ENCODE measurements around the gene LINGO1.

Gene LINGO1

DNA sequence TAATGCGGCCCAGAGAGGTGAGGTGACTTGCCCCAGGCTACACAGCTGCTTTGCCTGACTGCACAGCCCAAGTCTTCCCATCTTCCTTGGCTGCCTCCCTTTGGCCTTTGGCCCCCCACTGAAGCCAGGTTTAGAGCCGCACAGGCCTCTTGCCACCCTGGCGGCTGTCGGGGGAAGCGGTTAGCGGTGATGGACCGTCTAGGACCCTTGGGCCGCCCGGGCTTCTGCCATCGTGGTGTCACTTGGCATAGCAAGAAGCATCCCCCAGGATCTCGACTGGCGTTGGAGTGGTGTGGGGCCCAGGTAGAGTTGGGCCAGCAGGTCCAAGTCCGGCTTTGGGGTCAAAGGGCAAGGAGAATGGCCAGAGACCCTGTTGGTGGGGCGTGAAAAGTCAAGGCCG, 61.0 kb downstream of the LINGO1 start:
- DNase-seq (ENCODE audit: low read depth), result no peak

- DNase-seq (ENCODE audit: low read depth), result no peak
Observed at GRCh38 chr15:77571181-77571580, 61.5 kb downstream of the LINGO1 start.

DNA sequence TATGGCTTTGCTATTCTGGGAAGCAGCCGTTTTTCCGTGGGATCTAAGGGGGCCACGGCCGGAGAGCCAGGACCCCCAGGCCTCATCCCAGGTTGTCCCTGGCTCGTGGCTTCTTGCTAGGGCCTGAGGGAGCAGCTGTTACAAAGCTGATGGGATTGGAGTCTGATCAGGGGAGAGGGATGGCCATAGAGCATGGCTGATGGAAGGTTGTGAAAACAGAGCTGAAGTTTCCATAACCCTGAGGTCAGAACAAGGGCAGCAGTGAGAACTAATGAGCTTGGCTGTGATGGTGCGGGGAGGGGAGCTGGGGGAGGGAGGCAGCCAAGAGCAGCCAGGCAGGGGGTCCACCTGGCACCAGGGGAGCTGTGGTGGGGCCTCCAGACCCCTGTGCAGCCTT, 63.0 kb downstream of the LINGO1 start:
- DNase-seq (ENCODE audit: low read depth), result no peak

DNA sequence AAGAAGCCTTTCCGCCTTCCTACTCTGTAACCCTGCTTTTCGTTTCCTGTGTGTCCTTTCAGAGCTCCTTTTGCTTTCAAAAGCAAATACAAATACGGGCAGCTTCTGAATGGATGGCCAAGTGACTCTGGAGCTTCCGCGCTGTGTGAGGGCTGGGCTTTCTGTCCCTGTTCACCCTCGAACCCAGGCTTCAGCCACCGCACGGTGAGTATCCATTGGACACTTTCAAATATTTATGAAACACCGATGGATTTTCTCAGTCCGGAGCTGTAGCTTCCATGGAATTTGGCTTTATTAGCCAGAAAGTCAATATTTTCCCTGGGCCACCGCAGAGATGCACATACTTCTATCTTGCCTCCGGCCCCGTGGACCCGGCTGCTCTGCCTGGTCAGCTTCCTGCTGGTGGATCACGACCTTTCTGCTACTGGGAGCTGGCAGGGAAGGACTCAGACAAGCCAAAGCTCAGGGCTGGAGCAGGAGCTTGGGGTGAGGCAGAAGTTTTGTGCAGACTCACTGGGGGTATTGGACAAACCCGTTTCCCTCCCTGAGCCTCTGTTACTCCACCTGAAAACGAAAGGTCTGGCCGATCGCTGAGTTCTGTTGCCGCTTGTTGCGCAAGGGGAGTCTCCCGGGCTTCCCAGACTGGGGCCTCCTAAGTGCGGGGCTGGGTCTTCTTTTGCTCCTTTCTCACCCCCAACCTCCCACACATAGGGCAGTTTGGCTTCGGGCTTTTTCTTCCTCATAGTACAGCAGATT, 63.6 kb downstream of the LINGO1 start:
- no peak for DNase-seq (ENCODE audit: low read depth)

DNA sequence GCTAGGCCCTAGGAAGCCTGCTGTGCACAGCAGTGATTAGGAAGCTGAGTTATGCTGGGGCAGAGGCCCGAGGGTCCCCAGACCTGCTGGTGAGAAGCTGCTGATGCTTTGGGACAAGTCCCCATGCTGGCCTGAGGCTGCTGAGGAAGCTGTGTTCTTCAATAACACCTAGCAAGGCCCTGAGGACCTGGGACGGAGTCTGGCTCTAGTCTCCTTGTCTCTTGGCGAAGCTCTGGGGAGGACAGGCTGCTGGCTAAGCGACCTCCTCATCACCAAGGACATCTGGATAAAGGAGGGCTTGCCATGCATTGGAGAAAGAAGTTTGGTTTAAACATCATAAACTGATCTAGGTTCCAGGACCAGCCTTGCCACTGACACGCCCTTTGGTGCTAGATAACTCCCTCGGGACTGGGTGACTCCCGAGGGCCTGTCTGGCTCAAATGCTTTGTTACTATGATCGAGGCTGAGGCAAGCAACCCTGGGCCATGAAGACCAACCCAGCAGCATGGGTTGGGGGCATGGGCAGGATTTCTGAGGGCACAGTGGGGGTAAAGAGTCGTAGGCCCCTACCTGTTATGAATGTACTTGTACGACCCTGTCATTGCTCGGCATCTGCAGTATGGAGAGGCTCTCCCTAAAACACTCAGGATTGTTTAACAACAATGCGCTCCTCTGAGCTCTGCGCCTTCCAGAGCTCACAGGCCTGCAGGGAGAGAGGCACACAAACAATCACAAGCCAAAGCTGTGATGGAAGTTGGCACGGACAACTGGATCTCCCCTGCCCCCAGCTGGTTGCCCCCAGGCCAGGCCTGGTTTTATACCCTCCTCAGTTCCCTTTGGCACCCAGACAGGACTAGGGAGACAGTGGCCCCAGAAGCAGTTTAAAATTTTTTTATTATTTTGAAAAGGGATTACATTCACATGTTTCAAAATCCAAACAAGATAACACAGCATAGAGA, 64.4 kb downstream of the LINGO1 start:
- DNase-seq (ENCODE audit: low read depth), result no peak

DNA sequence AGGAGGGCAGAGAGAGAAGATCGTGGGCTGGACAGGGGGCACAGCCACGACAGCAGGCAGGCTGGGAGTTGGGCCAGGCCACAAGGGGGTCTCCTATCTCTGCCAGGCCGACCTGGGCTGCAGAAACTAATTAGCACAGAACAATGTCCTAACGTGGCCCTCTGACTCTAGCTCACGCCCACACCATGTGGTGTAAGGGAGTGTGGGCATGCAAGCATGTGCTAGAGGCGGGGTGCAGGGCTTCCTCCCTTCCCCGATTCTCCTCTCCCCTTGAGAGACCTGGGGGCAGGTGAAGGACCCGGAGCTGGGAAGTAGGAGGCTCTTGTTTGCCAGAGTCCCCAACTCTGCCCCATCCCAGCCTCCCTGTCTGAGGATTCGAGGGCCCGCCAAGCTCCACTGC, 65.5 kb downstream of the LINGO1 start:
- DNase-seq (ENCODE audit: low read depth), result no peak

DNA sequence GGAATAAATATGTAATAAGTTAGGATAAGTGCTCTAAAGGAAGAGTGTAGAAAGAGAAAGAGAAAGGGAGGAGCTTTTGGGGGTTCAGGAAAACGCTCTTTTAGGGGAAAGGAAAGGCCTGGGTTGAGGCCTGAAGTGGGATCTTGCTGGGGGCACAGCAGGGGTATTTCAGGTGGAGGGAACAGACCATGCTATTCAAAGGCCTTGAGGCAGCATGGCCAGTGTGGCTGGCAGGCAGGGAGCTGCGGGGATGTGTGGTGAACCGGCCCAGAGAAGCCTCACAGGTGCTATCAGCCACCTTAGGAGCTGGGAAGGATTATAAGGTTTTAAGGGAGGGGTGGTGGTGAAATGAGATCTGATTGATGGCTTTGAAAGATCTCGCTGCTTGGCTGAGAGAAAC, 66.6 kb downstream of the LINGO1 start:
- DNase-seq (ENCODE audit: low read depth), result no peak

DNA sequence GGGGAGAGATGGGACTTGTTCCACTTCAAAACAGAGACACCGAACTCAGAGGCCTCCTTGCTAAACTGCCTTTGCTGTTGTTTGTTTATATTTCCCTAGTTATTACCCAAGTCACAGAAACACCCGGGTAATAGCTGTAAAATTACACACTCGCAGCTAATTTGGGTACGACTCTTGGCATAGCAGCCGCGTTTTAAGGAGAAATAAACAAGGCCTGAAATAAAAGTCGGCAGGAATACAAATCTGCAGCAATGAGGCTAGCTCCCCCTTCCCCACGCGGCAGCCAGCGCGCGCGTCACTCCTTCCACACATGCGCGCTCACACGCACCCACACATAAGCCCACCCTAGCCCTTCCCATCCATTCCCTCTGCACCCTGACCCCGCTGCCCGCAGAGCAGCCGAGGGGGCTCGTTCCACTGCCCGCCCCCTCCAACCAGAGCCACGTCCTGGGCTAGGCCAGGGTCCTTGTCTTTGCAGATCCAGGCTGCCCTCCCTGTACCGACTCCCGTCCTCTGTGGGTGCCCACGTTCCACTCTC, 67.3 kb downstream of the LINGO1 start:
- no peak for DNase-seq (ENCODE audit: low read depth)

DNA sequence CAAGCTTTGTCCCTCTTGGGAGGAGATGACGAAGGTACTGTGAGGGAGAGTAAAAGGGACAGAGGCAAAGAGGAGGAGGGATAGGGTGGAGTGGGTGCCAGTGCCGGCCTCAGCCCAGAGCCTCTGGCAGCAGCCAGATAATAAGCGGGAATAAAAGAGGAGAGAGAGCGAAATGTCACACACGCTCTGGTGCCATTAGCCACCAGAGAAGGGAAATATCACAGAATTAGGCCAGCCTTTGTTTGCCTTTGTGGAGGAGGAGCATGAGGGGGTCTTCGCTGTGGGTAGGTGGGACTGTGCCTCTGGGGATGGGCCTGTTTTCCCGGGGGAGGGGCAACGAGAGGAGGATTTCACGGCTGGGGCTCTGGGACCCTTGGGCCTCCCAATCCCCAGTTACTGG, 67.8 kb downstream of the LINGO1 start:
- DNase-seq (ENCODE audit: low read depth), result no peak

DNA sequence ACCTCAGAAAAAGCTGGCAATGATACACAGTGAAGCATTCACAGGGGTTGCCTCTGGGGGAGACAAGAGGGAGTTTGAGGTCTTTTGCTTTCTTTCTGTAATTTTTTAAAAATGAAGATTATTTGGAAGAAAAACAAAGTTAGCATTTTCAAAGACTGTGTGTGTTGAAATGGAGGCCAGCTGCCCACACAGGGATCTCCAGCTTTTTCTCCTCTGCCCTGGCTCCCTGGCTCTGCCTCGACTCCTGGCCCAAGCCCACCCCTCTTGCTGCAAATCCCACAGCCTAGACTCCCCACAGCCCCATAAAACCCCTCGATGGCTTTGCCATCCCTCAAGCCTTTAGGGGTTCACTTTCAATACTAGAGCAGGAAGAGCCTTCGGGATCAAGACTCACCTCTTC, 68.4 kb downstream of the LINGO1 start:
- no peak for DNase-seq (ENCODE audit: low read depth)

GRCh38 chr15:77563623-77564156, 69.0 kb downstream of the LINGO1 start:
- DNase-seq (ENCODE audit: low read depth), result no peak
